Natural killer cell (primary cell): ENCODE results near the gene SH2D2A. TPM values are rescaled to one million over a fixed set of nuclear protein-coding genes. Genes with fewer than 3 reads are reported as not detected.

Experiments
- ATAC-seq, 3 donors: fragments of 150-1000 bp in 2 of 3; fragments of 200-7000 bp in 1 of 3; cut with Tn5 transposase; 1 replicate in 1 of 3; 2 replicates in 2 of 3; pipeline ENCODE4 v1.10.0; 2021; ENCODE audit warnings: mild to moderate bottlenecking in 2 of 3, moderate library complexity in 2 of 3
- DNase-seq, 2 donors: peaks; one replicate each; pipeline versions ENCODE4 v3.0.0 to v3.0.0-alpha.2; 2013 to 2021; ENCODE audit warnings: mixed read lengths in 1 of 2
- H3K27ac ChIP-seq: one replicate; pipeline ENCODE4 v1.5.1; 2013; ENCODE audit warnings: mild to moderate bottlenecking, low read length
- H3K27me3 ChIP-seq: one replicate; pipeline ENCODE4 v1.6.1; 2013; ENCODE audit warnings: low read length; ENCODE audit not compliant: control insufficient read depth, insufficient read depth
- H3K36me3 ChIP-seq: one replicate; pipeline ENCODE4 v1.6.1; 2013; ENCODE audit warnings: low read length; ENCODE audit not compliant: control insufficient read depth, insufficient read depth
- H3K4me1 ChIP-seq: one replicate; pipeline ENCODE4 v1.6.1; 2013; ENCODE audit warnings: low read length; ENCODE audit not compliant: control insufficient read depth, insufficient read depth
- H3K4me3 ChIP-seq: one replicate; pipeline ENCODE4 v1.5.1; 2013; ENCODE audit warnings: low read length
- H3K9me3 ChIP-seq: one replicate; pipeline ENCODE4 v1.6.1; 2013; ENCODE audit warnings: low read length; ENCODE audit not compliant: control insufficient read depth, insufficient read depth
- H3K27ac Mint-ChIP-seq, 2 donors: one replicate each; pipeline ENCODE4 v1.8.0; 2022; ENCODE audit warnings: mild to moderate bottlenecking in 2 of 2, mixed read lengths in 2 of 2, moderate library complexity in 1 of 2
- H3K27me3 Mint-ChIP-seq, 2 donors: one replicate each; pipeline ENCODE4 v1.8.0; 2022; ENCODE audit warnings: low read depth in 2 of 2, mixed read lengths in 2 of 2
- H3K36me3 Mint-ChIP-seq: one replicate; pipeline ENCODE4 v1.8.0; 2022; ENCODE audit warnings: mixed read lengths
- H3K4me1 Mint-ChIP-seq, 2 donors: one replicate each; pipeline ENCODE4 v1.8.0; 2022; ENCODE audit warnings: mixed read lengths in 2 of 2
- H3K4me3 Mint-ChIP-seq: one replicate; pipeline ENCODE4 v1.8.0; 2022; ENCODE audit warnings: mild to moderate bottlenecking, moderate library complexity, mixed read lengths
- H3K9me3 Mint-ChIP-seq, 2 donors: one replicate each; pipeline ENCODE4 v1.8.0; 2022; ENCODE audit warnings: mixed read lengths in 2 of 2
- WGBS: methylation state at CpG from one replicate; pipeline ENCODE4 v1.1.7; 2013; ENCODE audit warnings: missing lambda C conversion rate; ENCODE audit not compliant: insufficient coverage; 5-methylcytosine and 5-hydroxymethylcytosine counted together
- intact Hi-C: fragments of 100-400 bp; cut with micrococcal nuclease; formaldehyde crosslinking; loops from one replicate; pipeline ENCODE4 v1.14.2; 2022
- total RNA-seq, 4 donors: library from RNA; stranded (reverse); fragments of 120-200 nt in 1 of 4; gene quantifications; one replicate each; pipeline versions ENCODE4 v1.2.3 to v1.2.4, GENCODE V29; 2013 to 2022
- TF ChIP-seq, protein P1 (sequence below): fragments of 200-600 bp; IDR thresholded peaks from one replicate; pipeline ENCODE4 v1.8.0; 2022; ENCODE audit warnings: antibody characterized with exemption

Gene SH2D2A
- total RNA-seq, 3 donors from 2014 or later (not counting 1 experiment from before 2014, with no cell fraction given): 155 to 324 (median 312) TPM

DNA sequence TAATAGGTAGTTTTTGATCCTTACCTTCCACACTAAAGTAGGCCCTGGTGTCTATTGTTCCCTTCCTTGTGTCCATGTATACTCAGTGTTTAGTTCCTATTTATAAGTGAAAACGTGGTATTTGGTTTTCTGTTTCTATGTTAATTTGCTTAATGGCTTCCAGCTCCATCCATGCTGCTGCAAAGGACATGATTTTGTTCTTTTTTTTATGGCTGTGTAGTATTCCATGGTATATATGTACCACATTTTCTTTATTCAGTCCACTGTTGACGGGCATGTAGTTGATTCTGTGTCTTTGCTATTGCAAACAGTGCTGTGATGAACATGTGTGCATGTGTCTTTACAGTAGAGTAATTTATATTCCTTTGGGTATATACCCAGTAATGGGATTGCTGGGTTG is 28.5 kb downstream of the SH2D2A start:
- H3K27ac ChIP-seq: no peak overlapping the region
- no peaks in the 10 kb centered on the region for H3K27me3 Mint-ChIP-seq
- no peak overlapping the region for H3K4me3 Mint-ChIP-seq
- ATAC-seq (no peak), DNase-seq (no peak)
- H3K4me1 ChIP-seq: no peaks in the 10 kb centered on the region
- no peaks in the 10 kb centered on the region for H3K27me3 ChIP-seq
- WGBS: 100% methylated on average over 2 of the region's 2 CpGs
- no peaks in the 10 kb centered on the region for H3K9me3 ChIP-seq
- H3K4me1 Mint-ChIP-seq: peaks cover 18 to 24% of the 10 kb centered on the region in 2 donors
- TF ChIP-seq, protein P1, sequence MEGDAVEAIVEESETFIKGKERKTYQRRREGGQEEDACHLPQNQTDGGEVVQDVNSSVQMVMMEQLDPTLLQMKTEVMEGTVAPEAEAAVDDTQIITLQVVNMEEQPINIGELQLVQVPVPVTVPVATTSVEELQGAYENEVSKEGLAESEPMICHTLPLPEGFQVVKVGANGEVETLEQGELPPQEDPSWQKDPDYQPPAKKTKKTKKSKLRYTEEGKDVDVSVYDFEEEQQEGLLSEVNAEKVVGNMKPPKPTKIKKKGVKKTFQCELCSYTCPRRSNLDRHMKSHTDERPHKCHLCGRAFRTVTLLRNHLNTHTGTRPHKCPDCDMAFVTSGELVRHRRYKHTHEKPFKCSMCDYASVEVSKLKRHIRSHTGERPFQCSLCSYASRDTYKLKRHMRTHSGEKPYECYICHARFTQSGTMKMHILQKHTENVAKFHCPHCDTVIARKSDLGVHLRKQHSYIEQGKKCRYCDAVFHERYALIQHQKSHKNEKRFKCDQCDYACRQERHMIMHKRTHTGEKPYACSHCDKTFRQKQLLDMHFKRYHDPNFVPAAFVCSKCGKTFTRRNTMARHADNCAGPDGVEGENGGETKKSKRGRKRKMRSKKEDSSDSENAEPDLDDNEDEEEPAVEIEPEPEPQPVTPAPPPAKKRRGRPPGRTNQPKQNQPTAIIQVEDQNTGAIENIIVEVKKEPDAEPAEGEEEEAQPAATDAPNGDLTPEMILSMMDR: no peak
- peaks cover 49% of the 10 kb centered on the region for H3K36me3 ChIP-seq
- intact Hi-C loops: no loop called here
- H3K9me3 Mint-ChIP-seq: no peaks in the 10 kb centered on the region
- H3K27ac Mint-ChIP-seq: no peak overlapping the region
- H3K36me3 Mint-ChIP-seq: peaks cover 13% of the 10 kb centered on the region
- H3K4me3 ChIP-seq: no peak overlapping the region

DNA sequence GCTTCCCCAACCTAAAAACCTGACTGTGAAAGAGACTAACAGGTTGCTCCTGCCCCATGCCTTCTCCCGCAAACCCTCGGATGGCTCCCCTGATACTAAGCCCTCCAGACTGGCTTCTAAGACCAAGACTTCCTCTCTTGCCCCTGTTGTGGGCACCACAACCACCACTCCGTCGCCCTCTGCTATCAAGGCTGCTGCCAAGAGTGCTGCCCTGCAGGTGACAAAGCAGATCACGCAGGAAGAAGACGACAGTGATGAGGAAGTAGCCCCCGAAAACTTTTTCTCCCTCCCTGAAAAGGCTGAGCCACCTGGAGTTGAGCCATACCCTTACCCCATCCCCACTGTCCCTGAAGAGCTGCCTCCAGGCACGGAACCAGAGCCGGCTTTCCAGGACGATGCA is 30.0 kb downstream of the SH2D2A start:
- Mint-ChIP-seq H3K9me3 (no peaks in the 10 kb centered on the region), H3K27me3 (no peaks in the 10 kb centered on the region), H3K36me3 (peaks cover 13% of the 10 kb centered on the region), H3K27ac (peak overlapping the region; percentile 7 to 36), H3K4me1 (peaks cover 21 to 27% of the 10 kb centered on the region in 2 donors), H3K4me3 (no peak overlapping the region)
- 28% methylated on average over 10 of the region's 10 CpGs for WGBS
- intact Hi-C loops: no loop called here
- ATAC-seq (peak in 2 of 3 donors; percentile 24 to 62), DNase-seq (no peak)
- no peaks in the 10 kb centered on the region for H3K4me1 ChIP-seq
- H3K36me3 ChIP-seq: peaks cover 50% of the 10 kb centered on the region
- no peaks in the 10 kb centered on the region for H3K9me3 ChIP-seq
- no peak overlapping the region for H3K4me3 ChIP-seq
- no peaks in the 10 kb centered on the region for H3K27me3 ChIP-seq
- H3K27ac ChIP-seq: no peak overlapping the region
- TF ChIP-seq, protein P1: no peak

DNA sequence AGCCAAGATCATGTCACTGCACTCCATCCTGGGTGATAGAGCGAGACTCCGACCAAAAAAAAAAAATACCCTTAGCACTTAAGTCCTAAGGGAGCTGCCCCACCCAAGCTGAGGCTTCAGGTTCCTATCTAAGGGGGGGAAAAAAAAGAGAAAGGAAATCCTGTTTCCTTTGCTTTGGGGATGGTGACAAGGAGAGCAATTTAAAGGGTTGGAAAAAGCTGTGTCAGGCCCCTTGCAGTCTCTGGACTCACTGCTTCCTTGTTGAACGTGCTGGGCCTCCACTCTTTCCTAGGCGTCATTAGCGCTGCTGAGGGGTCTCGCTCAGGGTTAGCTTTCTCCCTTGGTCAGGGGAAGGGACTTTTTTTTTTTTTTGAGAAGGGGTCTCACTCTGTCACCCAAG is 31.2 kb downstream of the SH2D2A start:
- H3K27me3 ChIP-seq: no peaks in the 10 kb centered on the region
- no peaks in the 10 kb centered on the region for H3K4me1 ChIP-seq
- WGBS: 95% methylated on average over 4 of the region's 6 CpGs
- intact Hi-C loops: no loop called here
- H3K27ac Mint-ChIP-seq: no peak overlapping the region
- H3K27ac ChIP-seq: no peak overlapping the region
- H3K36me3 Mint-ChIP-seq: peaks cover 12% of the 10 kb centered on the region
- H3K4me1 Mint-ChIP-seq: peaks cover 30 to 36% of the 10 kb centered on the region in 2 donors
- H3K9me3 ChIP-seq: no peaks in the 10 kb centered on the region
- peaks cover 42% of the 10 kb centered on the region for H3K36me3 ChIP-seq
- no peak overlapping the region for H3K4me3 Mint-ChIP-seq
- no peak for ATAC-seq
- no peak for DNase-seq
- no peaks in the 10 kb centered on the region for H3K9me3 Mint-ChIP-seq
- H3K4me3 ChIP-seq: no peak overlapping the region
- TF ChIP-seq, protein P1: no peak
- no peaks in the 10 kb centered on the region for H3K27me3 Mint-ChIP-seq

DNA sequence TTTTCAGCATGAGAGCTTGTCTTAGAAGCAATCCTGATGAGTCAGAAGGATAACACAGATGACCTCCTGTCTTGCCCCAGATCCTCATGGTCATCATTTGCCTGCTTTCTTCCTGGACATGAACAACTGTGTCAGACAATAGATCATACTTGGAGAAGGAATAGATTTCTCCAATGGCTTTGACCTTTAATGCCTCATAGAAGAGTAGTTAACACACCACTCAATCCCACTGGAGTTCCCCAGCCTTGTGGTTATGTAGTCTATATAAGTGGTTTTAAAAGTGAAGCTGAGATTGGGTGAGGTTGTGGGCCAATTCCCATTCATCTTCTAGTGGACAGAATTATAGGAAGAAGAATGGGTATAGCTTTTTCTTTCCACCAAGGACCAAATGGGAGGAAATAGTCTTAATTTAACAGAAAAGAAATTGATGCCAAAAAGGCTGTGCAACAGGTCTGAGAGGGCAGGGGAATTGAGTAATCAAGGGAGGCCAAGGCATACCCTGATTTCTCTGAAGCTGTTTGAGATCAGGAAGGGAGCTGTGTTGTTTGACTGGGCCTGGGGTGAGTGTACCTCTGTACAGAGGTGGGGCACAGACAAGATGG is 35.0 kb downstream of the SH2D2A start:
- Mint-ChIP-seq H3K27ac (peak overlapping the region in 1 of 2 donors; percentile 14), H3K36me3 (peaks cover 12% of the 10 kb centered on the region), H3K9me3 (no peaks in the 10 kb centered on the region), H3K4me3 (no peak overlapping the region), H3K27me3 (no peaks in the 10 kb centered on the region), H3K4me1 (peaks cover 36 to 39% of the 10 kb centered on the region in 2 donors)
- Histone ChIP-seq H3K9me3 (no peaks in the 10 kb centered on the region), H3K4me3 (no peak overlapping the region), H3K4me1 (no peaks in the 10 kb centered on the region), H3K36me3 (peaks cover 33% of the 10 kb centered on the region), H3K27ac (no peak overlapping the region), H3K27me3 (no peaks in the 10 kb centered on the region)
- intact Hi-C loops: no loop called here
- DNase-seq (no peak), ATAC-seq (no peak)
- TF ChIP-seq, protein P1: no peak
